Liver (tissue), 10 donors: ENCODE data around the gene ULK4. TPM values are rescaled to one million over a fixed set of nuclear protein-coding genes. Genes with fewer than 3 reads are reported as not detected.

ENCODE experiments used
- DNase-seq: peaks from one replicate; pipeline ENCODE4 v3.0.0-alpha.2; 2017; ENCODE audit warnings: low spot score
- H3K27ac ChIP-seq, 2 donors: one replicate each; pipeline ENCODE4 v1.7.0; 2013; ENCODE audit warnings: inconsistent platforms in 2 of 2, low read length in 2 of 2, control low read depth in 1 of 2, low read depth in 1 of 2, mild to moderate bottlenecking in 1 of 2
- H3K27me3 ChIP-seq, 4 donors: one replicate each; pipeline versions ENCODE4 v1.6.1 to v1.7.0; 2013; ENCODE audit warnings: low read length in 3 of 4, inconsistent platforms in 1 of 4, mild to moderate bottlenecking in 1 of 4, moderate library complexity in 1 of 4; ENCODE audit not compliant: control insufficient read depth in 4 of 4, insufficient read depth in 4 of 4
- H3K36me3 ChIP-seq, 4 donors: one replicate each; pipeline versions ENCODE4 v1.6.1 to v1.7.0; 2013; ENCODE audit warnings: low read length in 3 of 4, mild to moderate bottlenecking in 3 of 4, low read depth in 1 of 4, moderate library complexity in 1 of 4; ENCODE audit not compliant: control insufficient read depth in 4 of 4, insufficient read depth in 3 of 4
- H3K4me1 ChIP-seq, 4 donors: one replicate each; pipeline versions ENCODE4 v1.6.1 to v1.7.0; 2013; ENCODE audit warnings: low read length in 3 of 4, mild to moderate bottlenecking in 3 of 4, moderate library complexity in 1 of 4; ENCODE audit not compliant: control insufficient read depth in 4 of 4, insufficient read depth in 4 of 4
- H3K4me3 ChIP-seq, 3 donors: one replicate each; pipeline versions ENCODE4 v1.6.1 to v1.7.0; 2013; ENCODE audit warnings: low read length in 3 of 3, control low read depth in 1 of 3, low read depth in 1 of 3, mild to moderate bottlenecking in 1 of 3
- H3K9ac ChIP-seq, 2 donors: one replicate each; pipeline ENCODE4 v1.7.0; 2013; ENCODE audit warnings: low read length in 2 of 2, mild to moderate bottlenecking in 2 of 2, moderate library complexity in 2 of 2, control low read depth in 1 of 2, low read depth in 1 of 2
- H3K9me3 ChIP-seq, 4 donors: one replicate each; pipeline versions ENCODE4 v1.6.1 to v1.7.0; 2013; ENCODE audit warnings: low read length in 3 of 4; ENCODE audit not compliant: control insufficient read depth in 4 of 4
- ATF3 ChIP-seq: IDR thresholded peaks from 2 replicates; pipeline ENCODE4 v1.6.1; 2016; ENCODE audit warnings: antibody characterized with exemption
- CTCF ChIP-seq: fragments of 150-350 bp; IDR thresholded peaks from 2 replicates; pipeline ENCODE4 v1.5.1; 2017; ENCODE audit warnings: improper control_type of control experiment, low read depth, low read length; ENCODE audit not compliant: missing input control
- EGR1 ChIP-seq, 2 donors: IDR thresholded peaks; 2 replicates each; pipeline ENCODE4 v1.6.1; 2016 to 2018; ENCODE audit warnings: antibody characterized with exemption in 2 of 2, low read depth in 2 of 2
- FOXA1 ChIP-seq: IDR thresholded peaks from 2 replicates; pipeline ENCODE4 v1.6.1; 2016; ENCODE audit warnings: antibody characterized with exemption
- FOXA2 ChIP-seq: IDR thresholded peaks from 2 replicates; pipeline ENCODE4 v1.6.1; 2016; ENCODE audit warnings: antibody characterized with exemption
- GABPA ChIP-seq, 2 donors: IDR thresholded peaks in 1 of 2; conservative IDR thresholded peaks in 1 of 2; 2 replicates each; pipeline ENCODE4 v1.6.1; 2016; ENCODE audit warnings: antibody characterized with exemption in 2 of 2, mild to moderate bottlenecking in 1 of 2, moderate library complexity in 1 of 2
- HNF4A ChIP-seq, 2 donors: conservative IDR thresholded peaks; 2 replicates each; pipeline ENCODE4 v1.6.1; 2016; ENCODE audit warnings: antibody characterized with exemption in 2 of 2, mild to moderate bottlenecking in 2 of 2
- HNF4G ChIP-seq: IDR thresholded peaks from 2 replicates; pipeline ENCODE4 v1.6.1; 2016; ENCODE audit warnings: antibody characterized with exemption
- JUND ChIP-seq, 2 donors: IDR thresholded peaks; 2 replicates each; pipeline ENCODE4 v1.6.1; 2016; ENCODE audit warnings: antibody characterized with exemption in 2 of 2
- NR2F2 ChIP-seq: IDR thresholded peaks from 2 replicates; pipeline ENCODE4 v1.6.1; 2016; ENCODE audit warnings: antibody characterized with exemption
- RAD21 ChIP-seq, 2 donors: IDR thresholded peaks; 2 replicates each; pipeline ENCODE4 v1.6.1; 2016; ENCODE audit warnings: antibody characterized with exemption in 2 of 2, mild to moderate bottlenecking in 2 of 2
- REST ChIP-seq: IDR thresholded peaks from 2 replicates; pipeline ENCODE4 v1.6.1; 2016; ENCODE audit warnings: antibody characterized with exemption, mild to moderate bottlenecking
- RXRA ChIP-seq, 2 donors: IDR thresholded peaks; 2 replicates each; pipeline ENCODE4 v1.6.1; 2017 to 2018; ENCODE audit warnings: antibody characterized with exemption in 2 of 2, mild to moderate bottlenecking in 1 of 2
- SP1 ChIP-seq: IDR thresholded peaks from 2 replicates; pipeline ENCODE4 v1.6.1; 2018; ENCODE audit warnings: antibody characterized with exemption, mild to moderate bottlenecking
- TAF1 ChIP-seq: conservative IDR thresholded peaks from 2 replicates; pipeline ENCODE4 v1.6.1; 2016; ENCODE audit warnings: antibody characterized with exemption, mild to moderate bottlenecking
- YY1 ChIP-seq: IDR thresholded peaks from 2 replicates; pipeline ENCODE4 v1.6.1; 2016; ENCODE audit warnings: antibody characterized with exemption, mild to moderate bottlenecking
- ZBTB33 ChIP-seq: IDR thresholded peaks from 2 replicates; pipeline ENCODE4 v1.6.1; 2016; ENCODE audit warnings: antibody characterized with exemption
- WGBS: extraction: QIAGEN DNeasy Blood & Tissue Kit; methylation state at CpG from one replicate; pipeline ENCODE4 v1.1.7; 2013; 5-methylcytosine and 5-hydroxymethylcytosine counted together
- polyA plus RNA-seq, 2 donors: library from polyadenylated mRNA; stranded (reverse) in 1 of 2; unstranded in 1 of 2; fragments of 200-250 nt in 1 of 2; fragments of >200 nt in 1 of 2; fragmentation: Nextera tagmentation in 1 of 2; extraction: Ambion mirVana in 1 of 2; gene quantifications; one replicate each; pipeline versions ENCODE4 v1.2.1 to v1.2.3, GENCODE V29; 2013 to 2015
- small RNA-seq: library from RNA; depleted of rRNA; stranded (forward); fragments of <200 nt; gene quantifications from one replicate; pipeline ENCODE3, GENCODE V24; 2014
- total RNA-seq, 2 donors: library from RNA; depleted of rRNA; stranded (reverse); fragments of >200 nt; gene quantifications; one replicate each; pipeline ENCODE4 v1.2.3, GENCODE V29; 2014
- donor health status: healthy.
- donor health status: healthy.
- donor health status: healthy.
- donor health status: healthy.
- donor health status: healthy.

ULK4 gene
- total and polyA plus RNA-seq, 4 donors: 1.1 to 11.5 (median 3.2) TPM

GRCh38 chr3:41198046-41198445, 763.9 kb downstream of the ULK4 start:
- no peak overlapping the region for H3K27ac ChIP-seq
- WGBS: 73% methylated on average over 7 of the region's 7 CpGs
- H3K9ac ChIP-seq: no peak overlapping the region
- peaks cover 2 to 25% (median 17%) of the 10 kb centered on the region in 4 donors for H3K4me1 ChIP-seq
- TF ChIP-seq TAF1: no peak
- no peak for TF ChIP-seq ATF3
- no peak for TF ChIP-seq YY1
- TF ChIP-seq EGR1 (IDR thresholded peaks at IDR 0.05; ENCODE audit: low read depth in 2 of 2): no peak
- no peak for TF ChIP-seq RAD21 (IDR thresholded peaks at IDR 0.05)
- TF ChIP-seq GABPA (IDR thresholded peaks at IDR 0.05 in 1 of 2, conservative IDR thresholded peaks at IDR 0.05 in 1 of 2): no peak
- no peak for TF ChIP-seq SP1
- TF ChIP-seq NR2F2: no peak
- no peak for TF ChIP-seq ZBTB33
- TF ChIP-seq HNF4A (conservative IDR thresholded peaks at IDR 0.05): no peak
- no peak for TF ChIP-seq FOXA1
- TF ChIP-seq CTCF: no peak
- TF ChIP-seq REST: no peak
- TF ChIP-seq HNF4G: no peak
- TF ChIP-seq JUND (IDR thresholded peaks at IDR 0.05): no peak
- no peak for TF ChIP-seq FOXA2
- TF ChIP-seq RXRA (IDR thresholded peaks at IDR 0.05): no peak
- DNase-seq: no peak
- no peaks in the 10 kb centered on the region for H3K9me3 ChIP-seq
- no peak overlapping the region for H3K4me3 ChIP-seq
- no peaks in the 10 kb centered on the region for H3K27me3 ChIP-seq
- H3K36me3 ChIP-seq: no peaks in the 10 kb centered on the region

Small RNAs within 50 kb of the gene (small RNA-seq; reads per million reads assigned to genes)
- gene ATP6V0E1P2 (not detected), gene RF00019 (not detected), gene RF00096 (not detected), gene RF00602 (not detected)

Other genes starting within 250 kb of the ULK4 start
- gene TRAK1, start 129.3 kb upstream of the ULK4 start, total RNA-seq: 10 to 100 TPM; 12.1 to 21.7 TPM
- gene TRAK1, start 129.3 kb upstream of the ULK4 start, polyA plus RNA-seq: 1 to 10 TPM; 3.4 to 5.0 TPM